Caco-2 (cell line): ENCODE data around the gene GAPDH. TPM values are rescaled to one million over a fixed set of nuclear protein-coding genes. Genes with fewer than 3 reads are reported as not detected.

Experiments used
- BruUV-seq: library from RNA; stranded (reverse); fragments of 400-500 nt; replicated peaks from 2 replicates; lab custom pipeline; 2021; lab: Mats Ljungman, UMichigan
- CTCF ChIA-PET: fragments of 300-600 bp; sonication (Branson Sonifier 250); formaldehyde crosslinking; loops from one replicate; lab custom pipeline; 2022; ENCODE audit warnings: antibody characterized with exemption; lab: Charles Lee
- POLR2A ChIA-PET: fragments of 300-600 bp; sonication (Branson Sonifier 250); formaldehyde crosslinking; loops from one replicate; lab custom pipeline; 2022; ENCODE audit warnings: antibody characterized with exemption; lab: Charles Lee
- DNase-seq, 2 experiments: peaks; one replicate each; pipeline versions ENCODE4 v3.0.0 to v3.0.0-alpha.2; 2020 to 2022
- H3K27me3 ChIP-seq: replicated peaks from 2 replicates; pipeline ENCODE4 v1.6.0; 2011; ENCODE audit warnings: low read length; ENCODE audit not compliant: control insufficient read depth, insufficient read depth
- H3K36me3 ChIP-seq: 2 replicates; pipeline ENCODE4 v1.5.1; 2011; ENCODE audit warnings: low read length; ENCODE audit not compliant: control insufficient read depth, insufficient read depth
- H3K4me1 ChIP-seq: fragments of 250-450 bp; sonication (Bioruptor Pico); 2 replicates; pipeline ENCODE4 v1.5.1; 2020; ENCODE audit warnings: mild to moderate bottlenecking
- H3K4me3 ChIP-seq: 2 replicates; pipeline ENCODE4 v1.5.1; 2011; ENCODE audit warnings: low read depth, mild to moderate bottlenecking, control low read depth, low read length
- H3K9me3 ChIP-seq: fragments of 250-450 bp; sonication (Bioruptor Pico); 2 replicates; pipeline ENCODE4 v1.5.1; 2020; ENCODE audit warnings: mild to moderate bottlenecking, moderate library complexity
- H3K27ac Mint-ChIP-seq: one replicate; pipeline ENCODE4 v1.8.0; 2022; ENCODE audit warnings: mixed read lengths; ENCODE audit not compliant: unreplicated experiment
- H3K27me3 Mint-ChIP-seq: one replicate; pipeline ENCODE4 v1.8.0; 2022; ENCODE audit warnings: mixed read lengths; ENCODE audit not compliant: insufficient read depth, unreplicated experiment
- H3K36me3 Mint-ChIP-seq: one replicate; pipeline ENCODE4 v1.8.0; 2022; ENCODE audit warnings: mild to moderate bottlenecking, mixed read lengths; ENCODE audit not compliant: insufficient read depth, unreplicated experiment
- H3K4me1 Mint-ChIP-seq: one replicate; pipeline ENCODE4 v1.8.0; 2022; ENCODE audit warnings: low read depth, mixed read lengths; ENCODE audit not compliant: unreplicated experiment
- H3K4me3 Mint-ChIP-seq: one replicate; pipeline ENCODE4 v1.8.0; 2022; ENCODE audit warnings: mild to moderate bottlenecking, moderate library complexity, mixed read lengths; ENCODE audit not compliant: unreplicated experiment
- H3K9me3 Mint-ChIP-seq: one replicate; pipeline ENCODE4 v1.8.0; 2022; ENCODE audit warnings: mixed read lengths; ENCODE audit not compliant: unreplicated experiment
- intact Hi-C: fragments of 100-400 bp; cut with micrococcal nuclease; formaldehyde crosslinking; loops from one replicate; pipeline ENCODE4 v1.10.0; 2022; ENCODE audit not compliant: unreplicated experiment
- total RNA-seq: library from RNA; stranded (reverse); gene quantifications from 2 replicates; pipeline ENCODE4 v1.2.3, GENCODE V29; 2022
- TF ChIP-seq, protein P1 (sequence below), 2 experiments: fragments of 200-600 bp in 1 of 2; IDR thresholded peaks; 1 replicate in 1 of 2; 2 replicates in 1 of 2; pipeline versions ENCODE4 v1.5.1 to v1.8.0; 2011 to 2022; ENCODE audit warnings: antibody characterized with exemption in 1 of 2, control low read depth in 1 of 2, inconsistent platforms in 1 of 2, low read depth in 1 of 2, low read length in 1 of 2, mild to moderate bottlenecking in 1 of 2, moderate library complexity in 1 of 2; ENCODE audit not compliant: insufficient read depth in 1 of 2, severe bottlenecking in 1 of 2, unreplicated experiment in 1 of 2

GAPDH gene
- total RNA-seq, 1 experiment from 2014 or later = 4,975 TPM

GRCh38 chr12:6560501-6561205 is 26.3 kb downstream of the GAPDH start:
- intact Hi-C loops = no loop called here
- H3K27ac Mint-ChIP-seq = no peak overlapping the region
- POLR2A ChIA-PET = no interaction called here

DNA sequence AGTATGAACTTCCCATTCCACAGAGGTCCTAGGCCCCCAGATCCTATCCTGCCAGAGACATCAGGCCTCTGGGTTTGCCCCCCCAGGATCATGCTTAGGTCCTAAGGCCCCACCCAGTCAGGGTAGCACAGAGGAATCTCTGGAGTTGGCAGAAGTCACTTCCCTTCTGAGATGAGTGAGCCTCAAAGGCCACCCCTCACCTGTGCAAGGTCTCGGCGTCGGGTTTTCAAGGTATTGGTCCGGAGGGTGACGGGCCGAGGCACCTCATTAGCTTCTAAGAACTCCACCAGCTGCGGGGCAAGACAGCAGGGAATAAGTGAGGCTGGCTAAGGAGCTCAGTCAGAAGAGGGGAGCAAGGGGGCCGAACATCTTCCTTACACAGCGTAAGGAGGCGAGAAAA is 28.6 kb downstream of the GAPDH start:
- POLR2A ChIA-PET = no interaction called here
- BruUV-seq = no TSS peak
- Histone ChIP-seq H3K27me3 (no peaks in the 10 kb centered on the region), H3K4me1 (no peaks in the 10 kb centered on the region), H3K36me3 (peaks cover 15% of the 10 kb centered on the region), H3K4me3 (no peak overlapping the region), H3K9me3 (no peaks in the 10 kb centered on the region)
- no peak overlapping the region for H3K4me3 Mint-ChIP-seq
- CTCF ChIA-PET = interaction anchor here (1.3 kb wide), 1 partner anchor 12 kb away, joined by 3 read pairs; no protein-coding TSS in a partner anchor
- no peaks in the 10 kb centered on the region for H3K9me3 Mint-ChIP-seq
- H3K4me1 Mint-ChIP-seq = peaks cover 9% of the 10 kb centered on the region
- H3K27me3 Mint-ChIP-seq = no peaks in the 10 kb centered on the region
- H3K27ac Mint-ChIP-seq = no peak overlapping the region
- intact Hi-C loops = no loop called here
- peaks cover 100% of the 10 kb centered on the region for H3K36me3 Mint-ChIP-seq
- TF ChIP-seq, protein P1, sequence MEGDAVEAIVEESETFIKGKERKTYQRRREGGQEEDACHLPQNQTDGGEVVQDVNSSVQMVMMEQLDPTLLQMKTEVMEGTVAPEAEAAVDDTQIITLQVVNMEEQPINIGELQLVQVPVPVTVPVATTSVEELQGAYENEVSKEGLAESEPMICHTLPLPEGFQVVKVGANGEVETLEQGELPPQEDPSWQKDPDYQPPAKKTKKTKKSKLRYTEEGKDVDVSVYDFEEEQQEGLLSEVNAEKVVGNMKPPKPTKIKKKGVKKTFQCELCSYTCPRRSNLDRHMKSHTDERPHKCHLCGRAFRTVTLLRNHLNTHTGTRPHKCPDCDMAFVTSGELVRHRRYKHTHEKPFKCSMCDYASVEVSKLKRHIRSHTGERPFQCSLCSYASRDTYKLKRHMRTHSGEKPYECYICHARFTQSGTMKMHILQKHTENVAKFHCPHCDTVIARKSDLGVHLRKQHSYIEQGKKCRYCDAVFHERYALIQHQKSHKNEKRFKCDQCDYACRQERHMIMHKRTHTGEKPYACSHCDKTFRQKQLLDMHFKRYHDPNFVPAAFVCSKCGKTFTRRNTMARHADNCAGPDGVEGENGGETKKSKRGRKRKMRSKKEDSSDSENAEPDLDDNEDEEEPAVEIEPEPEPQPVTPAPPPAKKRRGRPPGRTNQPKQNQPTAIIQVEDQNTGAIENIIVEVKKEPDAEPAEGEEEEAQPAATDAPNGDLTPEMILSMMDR (IDR thresholded peaks at IDR 0.05; ENCODE audit: insufficient read depth in 1 of 2, low read depth in 1 of 2, low read length in 1 of 2, severe bottlenecking in 1 of 2, unreplicated experiment in 1 of 2) = no peak
- DNase-seq = no peak

More at GRCh38 chr12:6560501-6561205, 26.3 kb downstream of the GAPDH start:
- H3K9me3 Mint-ChIP-seq = no peaks in the 10 kb centered on the region
- peaks cover 17% of the 10 kb centered on the region for H3K36me3 ChIP-seq
- H3K4me3 Mint-ChIP-seq = no peak overlapping the region
- TF ChIP-seq, protein P1 (IDR thresholded peaks at IDR 0.05; ENCODE audit: insufficient read depth in 1 of 2, low read depth in 1 of 2, low read length in 1 of 2, severe bottlenecking in 1 of 2, unreplicated experiment in 1 of 2) = no peak
- H3K4me1 Mint-ChIP-seq = no peaks in the 10 kb centered on the region
- CTCF ChIA-PET = no interaction called here
- peaks cover 100% of the 10 kb centered on the region for H3K36me3 Mint-ChIP-seq
- BruUV-seq = no TSS peak
- no peaks in the 10 kb centered on the region for H3K9me3 ChIP-seq
- H3K27me3 ChIP-seq = no peaks in the 10 kb centered on the region
- H3K4me1 ChIP-seq = no peaks in the 10 kb centered on the region
- no peak overlapping the region for H3K4me3 ChIP-seq
- no peak for DNase-seq
- H3K27me3 Mint-ChIP-seq = no peaks in the 10 kb centered on the region

GRCh38 chr12:6563448-6564050 is 29.2 kb downstream of the GAPDH start:
- peaks cover 9% of the 10 kb centered on the region for H3K4me1 Mint-ChIP-seq
- H3K36me3 Mint-ChIP-seq = peaks cover 100% of the 10 kb centered on the region
- peak; percentile 63 to 80 for DNase-seq
- POLR2A ChIA-PET = interaction anchor here (1.0 kb wide), 1 partner anchor 29 kb away, joined by 4 read pairs; the partner anchor contains the start of gene GAPDH
- H3K4me3 Mint-ChIP-seq = no peak overlapping the region
- Histone ChIP-seq H3K4me3 (no peak overlapping the region), H3K36me3 (peaks cover 15% of the 10 kb centered on the region), H3K4me1 (no peaks in the 10 kb centered on the region), H3K27me3 (no peaks in the 10 kb centered on the region), H3K9me3 (no peaks in the 10 kb centered on the region)
- H3K27ac Mint-ChIP-seq = no peak overlapping the region
- H3K27me3 Mint-ChIP-seq = no peaks in the 10 kb centered on the region
- no TSS peak for BruUV-seq
- CTCF ChIA-PET = interaction anchor here (0.6 to 1.3 kb wide), 4 partner anchors 13 to 65 kb away, joined by 3 to 6 read pairs (median 4); no protein-coding TSS in a partner anchor
- H3K9me3 Mint-ChIP-seq = no peaks in the 10 kb centered on the region
- intact Hi-C loops = no loop called here
- TF ChIP-seq, protein P1 (IDR thresholded peaks at IDR 0.05; ENCODE audit: insufficient read depth in 1 of 2, low read depth in 1 of 2, low read length in 1 of 2, severe bottlenecking in 1 of 2, unreplicated experiment in 1 of 2) = peak; percentile 89 to 96
